GM19397 (cell line): ENCODE data around the gene PHF14.

Experiments
- ATAC-seq: cut with Tn5 transposase; IDR thresholded peaks from one replicate; pipeline ENCODE4 v1.9.1; 2021; ENCODE audit warnings: mild to moderate bottlenecking, moderate library complexity; ENCODE audit not compliant: unreplicated experiment

Gene PHF14

GRCh38 chr7:11206177-11206899 is 232.7 kb downstream of the PHF14 start:
- ATAC-seq: no peak

- ATAC-seq: no peak
These were observed 233.9 kb downstream of the PHF14 start for GRCh38 chr7:11207565-11207964.

- no peak for ATAC-seq
These were observed 235.3 kb downstream of the PHF14 start for GRCh38 chr7:11208883-11209465.

DNA sequence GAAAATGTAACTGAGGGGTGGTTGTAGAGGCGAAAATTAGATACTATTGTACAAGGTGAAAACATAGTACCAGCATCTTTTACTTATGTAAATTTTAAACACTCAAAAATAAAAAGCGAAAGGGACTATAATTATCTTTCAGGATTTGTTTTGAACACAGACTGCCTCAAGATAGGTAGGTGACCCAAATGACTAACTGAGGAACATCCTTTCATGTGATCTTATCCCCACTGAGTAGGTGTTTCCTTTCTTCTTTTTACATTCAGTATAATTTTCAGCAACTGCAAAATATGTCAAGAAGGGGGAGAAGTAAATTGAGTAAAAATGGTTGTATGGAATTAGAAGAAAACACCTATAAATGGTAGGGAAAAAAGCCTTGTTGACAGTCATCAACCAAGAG is 236.7 kb downstream of the PHF14 start:
- ATAC-seq: no peak

GRCh38 chr7:11212080-11212711 is 238.5 kb downstream of the PHF14 start:
- peak; percentile 73 for ATAC-seq

- ATAC-seq: no peak
These were observed 239.1 kb downstream of the PHF14 start for GRCh38 chr7:11212816-11213215.

GRCh38 chr7:11213266-11213665 is 239.6 kb downstream of the PHF14 start:
- no peak for ATAC-seq

DNA sequence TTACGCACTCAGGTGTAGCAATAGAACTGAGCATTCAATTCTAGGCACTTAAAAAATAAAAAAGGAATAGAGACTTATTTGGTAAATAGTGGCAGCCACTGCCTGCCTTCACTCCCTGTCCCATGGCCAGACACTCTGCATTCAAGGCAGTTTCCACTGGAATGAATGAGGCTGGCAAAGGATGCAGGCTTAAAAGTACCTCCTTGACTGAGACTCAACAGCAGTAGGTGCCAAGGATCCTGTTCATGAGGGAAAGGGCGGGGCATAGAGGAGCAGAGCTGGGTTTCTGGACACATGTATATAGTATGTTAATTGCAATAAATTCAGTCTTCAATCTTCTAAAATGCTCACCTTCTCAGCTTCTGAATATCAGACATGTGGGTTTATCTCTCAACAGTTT is 242.6 kb downstream of the PHF14 start:
- ATAC-seq: no peak

- ATAC-seq: no peak
These were observed 244.3 kb downstream of the PHF14 start for GRCh38 chr7:11217848-11218565.
